ENCODE results near the gene SCAMP2.

DNA sequence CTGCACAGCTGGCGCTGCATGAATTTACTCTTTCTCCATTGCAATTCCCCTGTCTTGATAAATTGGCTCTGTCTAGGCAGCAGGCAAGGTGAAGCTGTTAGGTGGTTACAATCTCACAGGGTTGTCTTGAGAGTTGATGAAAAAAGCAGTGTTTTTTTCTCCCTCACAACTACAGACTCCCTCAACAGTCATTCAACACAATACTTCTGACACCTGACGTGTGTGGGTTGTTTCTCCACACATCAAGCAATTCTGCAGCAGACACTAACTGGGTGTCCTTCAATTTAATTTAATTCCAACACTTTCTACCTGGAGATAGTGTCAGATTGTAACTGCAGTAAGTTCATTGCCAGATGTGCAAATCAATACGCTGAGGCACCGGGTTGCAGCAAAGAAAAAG lies 5.1 kb upstream of the SCAMP2 start:
- TF ChIP-seq TEAD1 (CRISPR knock-in tag; IDR thresholded peaks at IDR 0.05) = no peak
- no peak for TF ChIP-seq NR1H2 (CRISPR knock-in tag; IDR thresholded peaks at IDR 0.05)
- TF ChIP-seq SMAD3 (CRISPR knock-in tag; IDR thresholded peaks at IDR 0.05; ENCODE audit: borderline replicate concordance) = no peak
- TF ChIP-seq MYBL2 (CRISPR knock-in tag; IDR thresholded peaks at IDR 0.05) = no peak
- no peak for TF ChIP-seq FOXJ3 (CRISPR knock-in tag; IDR thresholded peaks at IDR 0.05; ENCODE audit: borderline replicate concordance)
- TF ChIP-seq CTCF (IDR thresholded peaks at IDR 0.05) = no peak
- no peak for TF ChIP-seq TCF7 (CRISPR knock-in tag; IDR thresholded peaks at IDR 0.05; ENCODE audit: low read depth)

Data from WTC11 (cell line).